Natural killer cell (primary cell): ENCODE data around the gene NRIP1. TPM values are rescaled to one million over a fixed set of nuclear protein-coding genes. Genes with fewer than 3 reads are reported as not detected.
A peak's percentile ranks its signal among the peaks of the same experiment; 100 is the strongest.
"Not testable (repeated sequence)": the region's sequence is repeated elsewhere in the genome, so short reads cannot be mapped to it uniquely, and the experiment has no call there.

Experiments
- ATAC-seq, 3 donors: fragments of 150-1000 bp in 2 of 3; fragments of 200-7000 bp in 1 of 3; cut with Tn5 transposase; 1 replicate in 1 of 3; 2 replicates in 2 of 3; pipeline ENCODE4 v1.10.0; 2021; ENCODE audit warnings: mild to moderate bottlenecking in 2 of 3, moderate library complexity in 2 of 3
- DNase-seq, 2 donors: peaks; one replicate each; pipeline versions ENCODE4 v3.0.0 to v3.0.0-alpha.2; 2013 to 2021; ENCODE audit warnings: mixed read lengths in 1 of 2
- H3K27ac ChIP-seq: one replicate; pipeline ENCODE4 v1.5.1; 2013; ENCODE audit warnings: mild to moderate bottlenecking, low read length
- H3K27me3 ChIP-seq: one replicate; pipeline ENCODE4 v1.6.1; 2013; ENCODE audit warnings: low read length; ENCODE audit not compliant: control insufficient read depth, insufficient read depth
- H3K36me3 ChIP-seq: one replicate; pipeline ENCODE4 v1.6.1; 2013; ENCODE audit warnings: low read length; ENCODE audit not compliant: control insufficient read depth, insufficient read depth
- H3K4me1 ChIP-seq: one replicate; pipeline ENCODE4 v1.6.1; 2013; ENCODE audit warnings: low read length; ENCODE audit not compliant: control insufficient read depth, insufficient read depth
- H3K4me3 ChIP-seq: one replicate; pipeline ENCODE4 v1.5.1; 2013; ENCODE audit warnings: low read length
- H3K9me3 ChIP-seq: one replicate; pipeline ENCODE4 v1.6.1; 2013; ENCODE audit warnings: low read length; ENCODE audit not compliant: control insufficient read depth, insufficient read depth
- H3K27ac Mint-ChIP-seq, 2 donors: one replicate each; pipeline ENCODE4 v1.8.0; 2022; ENCODE audit warnings: mild to moderate bottlenecking in 2 of 2, mixed read lengths in 2 of 2, moderate library complexity in 1 of 2
- H3K27me3 Mint-ChIP-seq, 2 donors: one replicate each; pipeline ENCODE4 v1.8.0; 2022; ENCODE audit warnings: low read depth in 2 of 2, mixed read lengths in 2 of 2
- H3K36me3 Mint-ChIP-seq: one replicate; pipeline ENCODE4 v1.8.0; 2022; ENCODE audit warnings: mixed read lengths
- H3K4me1 Mint-ChIP-seq, 2 donors: one replicate each; pipeline ENCODE4 v1.8.0; 2022; ENCODE audit warnings: mixed read lengths in 2 of 2
- H3K4me3 Mint-ChIP-seq: one replicate; pipeline ENCODE4 v1.8.0; 2022; ENCODE audit warnings: mild to moderate bottlenecking, moderate library complexity, mixed read lengths
- H3K9me3 Mint-ChIP-seq, 2 donors: one replicate each; pipeline ENCODE4 v1.8.0; 2022; ENCODE audit warnings: mixed read lengths in 2 of 2
- WGBS: methylation state at CpG from one replicate; pipeline ENCODE4 v1.1.7; 2013; ENCODE audit warnings: missing lambda C conversion rate; ENCODE audit not compliant: insufficient coverage; 5-methylcytosine and 5-hydroxymethylcytosine counted together
- intact Hi-C: fragments of 100-400 bp; cut with micrococcal nuclease; formaldehyde crosslinking; loops from one replicate; pipeline ENCODE4 v1.14.2; 2022
- total RNA-seq, 4 donors: library from RNA; stranded (reverse); fragments of 120-200 nt in 1 of 4; gene quantifications; one replicate each; pipeline versions ENCODE4 v1.2.3 to v1.2.4, GENCODE V29; 2013 to 2022
- TF ChIP-seq, protein P1 (sequence below): fragments of 200-600 bp; IDR thresholded peaks from one replicate; pipeline ENCODE4 v1.8.0; 2022; ENCODE audit warnings: antibody characterized with exemption

NRIP1 gene
- total RNA-seq, 3 donors from 2014 or later (not counting 1 experiment from before 2014, with no cell fraction given) = 42.4 to 46.8 (median 42.6) TPM

DNA sequence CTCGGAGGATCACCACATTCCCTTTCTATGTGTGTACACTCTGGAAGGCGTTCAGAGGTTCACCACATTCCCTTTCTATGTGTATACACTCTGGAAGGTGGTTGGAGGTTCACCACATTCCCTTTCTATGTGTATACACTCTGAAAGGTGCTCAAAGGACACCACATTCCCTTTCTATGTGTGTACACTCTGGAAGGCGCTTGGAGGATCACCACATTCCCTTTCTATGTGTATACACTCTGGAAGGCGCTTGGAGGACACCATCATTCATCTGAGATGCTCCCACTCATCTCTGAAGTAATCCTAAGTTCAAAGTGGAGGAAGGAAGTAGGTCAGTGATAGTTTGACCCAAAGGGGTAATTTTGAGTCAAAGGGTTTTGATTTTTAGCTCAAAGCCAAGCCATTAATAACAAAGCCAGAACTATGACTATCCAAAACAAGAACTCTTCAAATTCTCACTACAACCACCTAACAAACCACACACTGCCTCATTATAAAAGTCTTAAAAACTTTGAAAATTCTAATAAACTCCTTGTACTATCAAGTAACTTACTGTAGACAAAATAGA lies 32.9 kb downstream of the NRIP1 start:
- Mint-ChIP-seq H3K4me1 (peaks cover 49 to 53% of the 10 kb centered on the region in 2 donors), H3K27ac (no peak overlapping the region), H3K4me3 (no peak overlapping the region), H3K9me3 (no peaks in the 10 kb centered on the region), H3K36me3 (no peaks in the 10 kb centered on the region), H3K27me3 (no peaks in the 10 kb centered on the region)
- H3K4me1 ChIP-seq = peaks cover 3% of the 10 kb centered on the region
- no peaks in the 10 kb centered on the region for H3K9me3 ChIP-seq
- H3K36me3 ChIP-seq = no peaks in the 10 kb centered on the region
- ATAC-seq (no peak), DNase-seq (no peak)
- H3K27ac ChIP-seq = no peak overlapping the region
- H3K27me3 ChIP-seq = no peaks in the 10 kb centered on the region
- intact Hi-C loops = no loop called here
- TF ChIP-seq, protein P1, sequence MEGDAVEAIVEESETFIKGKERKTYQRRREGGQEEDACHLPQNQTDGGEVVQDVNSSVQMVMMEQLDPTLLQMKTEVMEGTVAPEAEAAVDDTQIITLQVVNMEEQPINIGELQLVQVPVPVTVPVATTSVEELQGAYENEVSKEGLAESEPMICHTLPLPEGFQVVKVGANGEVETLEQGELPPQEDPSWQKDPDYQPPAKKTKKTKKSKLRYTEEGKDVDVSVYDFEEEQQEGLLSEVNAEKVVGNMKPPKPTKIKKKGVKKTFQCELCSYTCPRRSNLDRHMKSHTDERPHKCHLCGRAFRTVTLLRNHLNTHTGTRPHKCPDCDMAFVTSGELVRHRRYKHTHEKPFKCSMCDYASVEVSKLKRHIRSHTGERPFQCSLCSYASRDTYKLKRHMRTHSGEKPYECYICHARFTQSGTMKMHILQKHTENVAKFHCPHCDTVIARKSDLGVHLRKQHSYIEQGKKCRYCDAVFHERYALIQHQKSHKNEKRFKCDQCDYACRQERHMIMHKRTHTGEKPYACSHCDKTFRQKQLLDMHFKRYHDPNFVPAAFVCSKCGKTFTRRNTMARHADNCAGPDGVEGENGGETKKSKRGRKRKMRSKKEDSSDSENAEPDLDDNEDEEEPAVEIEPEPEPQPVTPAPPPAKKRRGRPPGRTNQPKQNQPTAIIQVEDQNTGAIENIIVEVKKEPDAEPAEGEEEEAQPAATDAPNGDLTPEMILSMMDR = no peak
- H3K4me3 ChIP-seq = no peak overlapping the region
- WGBS = 100% methylated on average over 1 of the region's 4 CpGs

DNA sequence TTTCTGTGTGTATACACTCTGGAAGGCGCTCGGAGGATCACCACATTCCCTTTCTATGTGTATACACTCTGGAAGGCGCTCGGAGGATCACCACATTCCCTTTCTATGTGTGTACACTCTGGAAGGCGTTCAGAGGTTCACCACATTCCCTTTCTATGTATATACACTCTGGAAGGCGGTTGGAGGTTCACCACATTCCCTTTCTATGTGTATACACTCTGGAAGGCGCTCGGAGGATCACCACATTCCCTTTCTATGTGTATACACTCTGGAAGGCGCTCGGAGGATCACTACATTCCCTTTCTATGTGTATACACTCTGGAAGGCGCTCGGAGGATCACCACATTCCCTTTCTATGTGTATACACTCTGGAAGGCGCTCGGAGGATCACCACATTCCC lies 33.4 kb downstream of the NRIP1 start:
- intact Hi-C loops, H3K9me3 Mint-ChIP-seq, H3K4me3 ChIP-seq, DNase-seq, H3K36me3 Mint-ChIP-seq, H3K4me3 Mint-ChIP-seq, H3K27me3 ChIP-seq, H3K27me3 Mint-ChIP-seq, H3K9me3 ChIP-seq, H3K27ac ChIP-seq, H3K27ac Mint-ChIP-seq, H3K4me1 ChIP-seq, ATAC-seq, H3K36me3 ChIP-seq: not testable (repeated sequence)
- peaks cover 53 to 57% of the 10 kb centered on the region in 2 donors for H3K4me1 Mint-ChIP-seq
- whole genome bisulfite sequencing = 69% methylated on average over 3 of the region's 14 CpGs

DNA sequence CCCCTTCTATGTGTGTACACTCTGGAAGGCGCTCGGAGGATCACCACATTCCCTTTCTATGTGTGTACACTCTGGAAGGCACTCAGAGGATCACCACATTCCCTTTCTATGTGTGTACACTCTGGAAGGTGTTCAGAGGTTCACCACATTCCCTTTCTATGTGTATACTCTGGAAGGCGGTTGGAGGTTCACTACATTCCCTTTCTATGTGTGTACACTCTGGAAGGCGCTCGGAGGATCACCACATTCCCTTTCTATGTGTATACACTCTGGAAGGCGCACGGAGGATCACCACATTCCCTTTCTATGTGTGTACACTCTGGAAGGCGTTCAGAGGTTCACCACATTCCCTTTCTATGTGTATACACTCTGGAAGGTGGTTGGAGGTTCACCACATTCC lies 33.9 kb downstream of the NRIP1 start:
- 95% methylated on average over 7 of the region's 8 CpGs for WGBS
- peaks cover 50 to 54% of the 10 kb centered on the region in 2 donors for H3K4me1 Mint-ChIP-seq

GRCh38 chr21:15029077-15029476 lies 35.7 kb downstream of the NRIP1 start:
- Histone ChIP-seq H3K27me3 (no peaks in the 10 kb centered on the region), H3K4me3 (no peak overlapping the region), H3K4me1 (peaks cover 3% of the 10 kb centered on the region), H3K36me3 (no peaks in the 10 kb centered on the region), H3K27ac (no peak overlapping the region), H3K9me3 (no peaks in the 10 kb centered on the region)
- no peaks in the 10 kb centered on the region for H3K27me3 Mint-ChIP-seq
- H3K4me3 Mint-ChIP-seq = no peak overlapping the region
- intact Hi-C loops = no loop called here
- no peak for DNase-seq
- ATAC-seq = peak in 2 of 3 donors; percentile 20 to 38
- WGBS = 69% methylated on average over 4 of the region's 4 CpGs
- TF ChIP-seq, protein P1 = no peak
- H3K4me1 Mint-ChIP-seq = peaks cover 43 to 61% of the 10 kb centered on the region in 2 donors
- peak overlapping the region in 1 of 2 donors; percentile 6 for H3K27ac Mint-ChIP-seq
- H3K9me3 Mint-ChIP-seq = no peaks in the 10 kb centered on the region
- H3K36me3 Mint-ChIP-seq = no peaks in the 10 kb centered on the region

More for the DNA sequence above, 33.9 kb downstream of the NRIP1 start:
- H3K36me3 Mint-ChIP-seq, H3K9me3 Mint-ChIP-seq, H3K4me3 ChIP-seq, ATAC-seq, H3K36me3 ChIP-seq, H3K4me1 ChIP-seq, H3K27me3 ChIP-seq, H3K27me3 Mint-ChIP-seq, intact Hi-C loops, H3K27ac ChIP-seq, H3K9me3 ChIP-seq, H3K27ac Mint-ChIP-seq, DNase-seq, H3K4me3 Mint-ChIP-seq: not testable (repeated sequence)
